ENCODE data around the gene RSAD2. TPM values are rescaled to one million over a fixed set of nuclear protein-coding genes. Genes with fewer than 3 reads are reported as not detected.

The RSAD2 gene
- polyA plus RNA-seq, 1 donor from 2014 or later = 1.2 TPM

DNA sequence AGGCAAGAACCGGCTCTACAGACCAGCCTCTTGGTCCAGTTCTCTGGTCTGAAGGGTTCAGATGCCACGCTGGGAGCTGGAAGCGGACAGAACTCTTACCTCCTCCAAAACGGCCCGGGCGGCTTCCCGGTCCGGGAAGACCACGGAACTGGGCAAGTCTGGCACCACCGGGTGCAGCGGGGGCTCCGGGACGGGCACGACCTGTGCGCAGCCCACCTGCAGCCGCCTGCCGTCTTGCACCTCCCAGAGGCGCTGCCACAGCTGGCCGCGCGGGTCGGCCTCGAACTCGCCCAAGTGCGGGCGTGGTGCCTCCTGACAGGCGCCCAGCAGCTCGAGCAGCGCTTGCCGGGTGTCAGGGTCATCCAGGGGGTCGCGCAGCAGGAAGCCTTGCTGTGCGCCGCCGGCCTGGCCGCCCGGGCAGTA lies 12.6 kb upstream of the RSAD2 start:
- H3K79me2 ChIP-seq (replicated peaks; ENCODE audit: insufficient read depth, low read length) = no peaks in the 10 kb centered on the region
- H3K9me3 ChIP-seq (ENCODE audit: low read length) = no peaks in the 10 kb centered on the region
- H4K20me1 ChIP-seq (ENCODE audit: insufficient read depth) = no peaks in the 10 kb centered on the region
- peaks cover 16% of the 10 kb centered on the region for H3K27me3 ChIP-seq (ENCODE audit: insufficient read depth, low read depth, low read length)
- peaks cover 3% of the 10 kb centered on the region for H3F3A ChIP-seq (ENCODE audit: insufficient read depth, low read length, poor library complexity, severe bottlenecking)
- H3K4me3 ChIP-seq (ENCODE audit: low read length) = peak overlapping the region; percentile 78
- H3K9ac ChIP-seq (ENCODE audit: low read length) = peak overlapping the region; percentile 64
- H3K9me2 ChIP-seq (ENCODE audit: insufficient read depth, low read length) = no peaks in the 10 kb centered on the region
- no peaks in the 10 kb centered on the region for H3K36me3 ChIP-seq (ENCODE audit: insufficient read depth, low read length)
- no peak for TF ChIP-seq SMC3 (conservative IDR thresholded peaks at IDR 0.05; ENCODE audit: poor library complexity)
- no peak for TF ChIP-seq RAD21 (conservative IDR thresholded peaks at IDR 0.05)
- no peak for TF ChIP-seq EZH2 (IDR thresholded peaks at IDR 0.05; ENCODE audit: borderline replicate concordance, insufficient read depth, low read length, poor library complexity, severe bottlenecking)
- TF ChIP-seq, protein P1, sequence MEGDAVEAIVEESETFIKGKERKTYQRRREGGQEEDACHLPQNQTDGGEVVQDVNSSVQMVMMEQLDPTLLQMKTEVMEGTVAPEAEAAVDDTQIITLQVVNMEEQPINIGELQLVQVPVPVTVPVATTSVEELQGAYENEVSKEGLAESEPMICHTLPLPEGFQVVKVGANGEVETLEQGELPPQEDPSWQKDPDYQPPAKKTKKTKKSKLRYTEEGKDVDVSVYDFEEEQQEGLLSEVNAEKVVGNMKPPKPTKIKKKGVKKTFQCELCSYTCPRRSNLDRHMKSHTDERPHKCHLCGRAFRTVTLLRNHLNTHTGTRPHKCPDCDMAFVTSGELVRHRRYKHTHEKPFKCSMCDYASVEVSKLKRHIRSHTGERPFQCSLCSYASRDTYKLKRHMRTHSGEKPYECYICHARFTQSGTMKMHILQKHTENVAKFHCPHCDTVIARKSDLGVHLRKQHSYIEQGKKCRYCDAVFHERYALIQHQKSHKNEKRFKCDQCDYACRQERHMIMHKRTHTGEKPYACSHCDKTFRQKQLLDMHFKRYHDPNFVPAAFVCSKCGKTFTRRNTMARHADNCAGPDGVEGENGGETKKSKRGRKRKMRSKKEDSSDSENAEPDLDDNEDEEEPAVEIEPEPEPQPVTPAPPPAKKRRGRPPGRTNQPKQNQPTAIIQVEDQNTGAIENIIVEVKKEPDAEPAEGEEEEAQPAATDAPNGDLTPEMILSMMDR (IDR thresholded peaks at IDR 0.05; ENCODE audit: poor library complexity, severe bottlenecking) = no peak
- TF ChIP-seq MXI1 (conservative IDR thresholded peaks at IDR 0.05; ENCODE audit: poor library complexity, severe bottlenecking) = no peak
- no peak for TF ChIP-seq TAF1 (IDR thresholded peaks at IDR 0.05; ENCODE audit: low read depth)
- TF ChIP-seq EP300 (conservative IDR thresholded peaks at IDR 0.05; ENCODE audit: poor library complexity, severe bottlenecking) = no peak
- TF ChIP-seq, protein P2, sequence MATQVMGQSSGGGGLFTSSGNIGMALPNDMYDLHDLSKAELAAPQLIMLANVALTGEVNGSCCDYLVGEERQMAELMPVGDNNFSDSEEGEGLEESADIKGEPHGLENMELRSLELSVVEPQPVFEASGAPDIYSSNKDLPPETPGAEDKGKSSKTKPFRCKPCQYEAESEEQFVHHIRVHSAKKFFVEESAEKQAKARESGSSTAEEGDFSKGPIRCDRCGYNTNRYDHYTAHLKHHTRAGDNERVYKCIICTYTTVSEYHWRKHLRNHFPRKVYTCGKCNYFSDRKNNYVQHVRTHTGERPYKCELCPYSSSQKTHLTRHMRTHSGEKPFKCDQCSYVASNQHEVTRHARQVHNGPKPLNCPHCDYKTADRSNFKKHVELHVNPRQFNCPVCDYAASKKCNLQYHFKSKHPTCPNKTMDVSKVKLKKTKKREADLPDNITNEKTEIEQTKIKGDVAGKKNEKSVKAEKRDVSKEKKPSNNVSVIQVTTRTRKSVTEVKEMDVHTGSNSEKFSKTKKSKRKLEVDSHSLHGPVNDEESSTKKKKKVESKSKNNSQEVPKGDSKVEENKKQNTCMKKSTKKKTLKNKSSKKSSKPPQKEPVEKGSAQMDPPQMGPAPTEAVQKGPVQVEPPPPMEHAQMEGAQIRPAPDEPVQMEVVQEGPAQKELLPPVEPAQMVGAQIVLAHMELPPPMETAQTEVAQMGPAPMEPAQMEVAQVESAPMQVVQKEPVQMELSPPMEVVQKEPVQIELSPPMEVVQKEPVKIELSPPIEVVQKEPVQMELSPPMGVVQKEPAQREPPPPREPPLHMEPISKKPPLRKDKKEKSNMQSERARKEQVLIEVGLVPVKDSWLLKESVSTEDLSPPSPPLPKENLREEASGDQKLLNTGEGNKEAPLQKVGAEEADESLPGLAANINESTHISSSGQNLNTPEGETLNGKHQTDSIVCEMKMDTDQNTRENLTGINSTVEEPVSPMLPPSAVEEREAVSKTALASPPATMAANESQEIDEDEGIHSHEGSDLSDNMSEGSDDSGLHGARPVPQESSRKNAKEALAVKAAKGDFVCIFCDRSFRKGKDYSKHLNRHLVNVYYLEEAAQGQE (IDR thresholded peaks at IDR 0.05; ENCODE audit: borderline replicate concordance) = no peak
- no peak for TF ChIP-seq POLR2AphosphoS5 (IDR thresholded peaks at IDR 0.05)
- H3K4me2 ChIP-seq (ENCODE audit: low read length) = no peak overlapping the region
- no peak overlapping the region for H3K27ac ChIP-seq (ENCODE audit: low read length)
- H2AFZ ChIP-seq (ENCODE audit: low read depth, low read length) = no peak overlapping the region

GRCh38 chr2:6865346-6866274 lies 12.0 kb upstream of the RSAD2 start, which contains the start of gene CMPK2:
TSS of gene CMPK2 (minus strand) at chr2:6865907. CDS start at chr2:6865696, 211 bp downstream.
- TF ChIP-seq, protein P1 (IDR thresholded peaks at IDR 0.05; ENCODE audit: poor library complexity, severe bottlenecking) = peak; percentile 59
- no peak for TF ChIP-seq RAD21 (conservative IDR thresholded peaks at IDR 0.05)
- TF ChIP-seq MXI1 (conservative IDR thresholded peaks at IDR 0.05; ENCODE audit: poor library complexity, severe bottlenecking) = peak; percentile 33
- TF ChIP-seq TAF1 (IDR thresholded peaks at IDR 0.05; ENCODE audit: low read depth) = no peak
- no peak for TF ChIP-seq EZH2 (IDR thresholded peaks at IDR 0.05; ENCODE audit: borderline replicate concordance, insufficient read depth, low read length, poor library complexity, severe bottlenecking)
- TF ChIP-seq POLR2AphosphoS5 (IDR thresholded peaks at IDR 0.05) = peak; percentile 42
- TF ChIP-seq EP300 (conservative IDR thresholded peaks at IDR 0.05; ENCODE audit: poor library complexity, severe bottlenecking) = no peak
- TF ChIP-seq, protein P2 (IDR thresholded peaks at IDR 0.05; ENCODE audit: borderline replicate concordance) = no peak
- no peak for TF ChIP-seq SMC3 (conservative IDR thresholded peaks at IDR 0.05; ENCODE audit: poor library complexity)
- H3K4me3 ChIP-seq (ENCODE audit: low read length) = peak within 1 kb of the TSS; percentile 78
- H3K9me3 ChIP-seq (ENCODE audit: low read length) = no peaks in the 10 kb centered on the region
- peak within 1 kb of the TSS; percentile 64 for H3K9ac ChIP-seq (ENCODE audit: low read length)
- no peaks in the 10 kb centered on the region for H3K9me2 ChIP-seq (ENCODE audit: insufficient read depth, low read length)
- peaks cover 3% of the 10 kb centered on the region for H3F3A ChIP-seq (ENCODE audit: insufficient read depth, low read length, poor library complexity, severe bottlenecking)
- H3K4me2 ChIP-seq (ENCODE audit: low read length) = peak within 1 kb of the TSS; percentile 75
- H2AFZ ChIP-seq (ENCODE audit: low read depth, low read length) = peak within 1 kb of the TSS; percentile 25
- peak within 1 kb of the TSS; percentile 30 for H3K27ac ChIP-seq (ENCODE audit: low read length)
- no peaks in the 10 kb centered on the region for H3K79me2 ChIP-seq (replicated peaks; ENCODE audit: insufficient read depth, low read length)
- peaks cover 16% of the 10 kb centered on the region for H3K27me3 ChIP-seq (ENCODE audit: insufficient read depth, low read depth, low read length)
- H4K20me1 ChIP-seq (ENCODE audit: insufficient read depth) = no peaks in the 10 kb centered on the region
- H3K36me3 ChIP-seq (ENCODE audit: insufficient read depth, low read length) = no peaks in the 10 kb centered on the region

Data from neural cell (in vitro differentiated cells).